K562 (cell line): ENCODE measurements around the gene SLC2A10. TPM values are rescaled to one million over a fixed set of nuclear protein-coding genes. Genes with fewer than 3 reads are reported as not detected.

Experiments used
- ATF3 ChIP-seq, 2 experiments: fragments of 450-650 bp in 1 of 2; sonication (generic) in 1 of 2; formaldehyde crosslinking in 1 of 2; IDR thresholded peaks in 1 of 2; conservative IDR thresholded peaks in 1 of 2; 2 replicates each; pipeline versions ENCODE4 v1.6.1 to v1.8.1; 2016 to 2023; ENCODE audit warnings: mild to moderate bottlenecking in 2 of 2, moderate library complexity in 2 of 2, inconsistent platforms in 1 of 2, missing genetic modification reagents in 1 of 2
- CHD7 ChIP-seq: fragments of 200-600 bp; sonication (generic); IDR thresholded peaks from one replicate; pipeline ENCODE4 v1.6.1; 2012; ENCODE audit warnings: mild to moderate bottlenecking, low read depth, low read length, inconsistent platforms
- HDGF ChIP-seq: fragments of 450-650 bp; IDR thresholded peaks from 2 replicates; pipeline ENCODE4 v1.6.1; 2016
- MTA3 ChIP-seq: fragments of 450-650 bp; formaldehyde crosslinking; IDR thresholded peaks from 2 replicates; pipeline ENCODE4 v1.6.1; 2017; ENCODE audit warnings: mild to moderate bottlenecking, borderline replicate concordance
- NCOA2 ChIP-seq, 2 experiments: fragments of 450-650 bp; IDR thresholded peaks; 2 replicates each; pipeline ENCODE4 v1.6.1; 2018; ENCODE audit warnings: mild to moderate bottlenecking in 2 of 2, moderate library complexity in 1 of 2; ENCODE audit not compliant: partially characterized antibody in 2 of 2
- NR4A1 ChIP-seq, 2 experiments: fragments of 250-450 bp in 1 of 2; fragments of 450-650 bp in 1 of 2; sonication (Bioruptor Pico) in 1 of 2; IDR thresholded peaks; 2 replicates each; pipeline versions ENCODE4 v1.4.0 to v1.6.1; 2016 to 2020; ENCODE audit warnings: mild to moderate bottlenecking in 2 of 2, missing compliant biosample characterization in 1 of 2, missing genetic modification characterization in 1 of 2, moderate library complexity in 1 of 2
- POU5F1 ChIP-seq: fragments of 150-350 bp; IDR thresholded peaks from 2 replicates; pipeline ENCODE4 v1.6.1; 2014; ENCODE audit warnings: borderline replicate concordance, low read length, low read depth, mild to moderate bottlenecking; ENCODE audit not compliant: partially characterized antibody
- PRPF4 ChIP-seq: fragments of 200-400 bp; formaldehyde crosslinking; IDR thresholded peaks from one replicate; pipeline ENCODE4 v1.6.1; 2017; ENCODE audit warnings: low read length, low read depth, mild to moderate bottlenecking; ENCODE audit not compliant: insufficient read depth, poor library complexity, severe bottlenecking
- TCF3 ChIP-seq: sonication (generic); formaldehyde crosslinking; IDR thresholded peaks from 2 replicates; pipeline ENCODE4 v1.4.0; 2020; ENCODE audit warnings: mild to moderate bottlenecking, missing genetic modification reagents
- polyA plus RNA-seq, 8 experiments: library from polyadenylated mRNA; depleted of rRNA in 4 of 8; stranded (reverse) in 5 of 8; unstranded in 3 of 8; fragments of >200 nt; fragmentation: Nextera tagmentation in 2 of 8; fragmentation: Illumina TruSeq in 1 of 8; extraction: Ambion mirVana in 2 of 8; extraction: Trizol in 1 of 8; gene quantifications; 2 replicates each; pipeline versions ENCODE4 v1.2.1 to v1.2.3, GENCODE V29; 2011 to 2014; ENCODE audit warnings: inconsistent platforms in 1 of 8, missing spikeins in 1 of 8
- total RNA-seq, 7 experiments: library from RNA; depleted of rRNA in 6 of 7; stranded (reverse); fragments of >200 nt in 6 of 7; fragmentation: Illumina TruSeq in 2 of 7; extraction: Trizol in 2 of 7; gene quantifications; 2 replicates each; pipeline versions ENCODE4 v1.2.1 to v1.2.3, GENCODE V29; 2011 to 2021; ENCODE audit warnings: low replicate concordance in 1 of 7
- TF ChIP-seq, protein P1 (sequence below), 2 experiments: IDR thresholded peaks in 1 of 2; conservative IDR thresholded peaks in 1 of 2; 2 replicates each; pipeline ENCODE4 v1.6.1; 2016; ENCODE audit warnings: low read depth in 2 of 2, mild to moderate bottlenecking in 1 of 2, missing compliant biosample characterization in 1 of 2, missing genetic modification characterization in 1 of 2, moderate library complexity in 1 of 2

The SLC2A10 gene
- total and polyA plus RNA-seq, 9 of the 15 experiments (the other 6 are each of a cell fraction or from before 2014, with no cell fraction given) = 0.01 to 1.8 (median 0.10) TPM

- TF ChIP-seq TCF3 (CRISPR knock-in tag) (no peak), ATF3 (IDR thresholded peaks at IDR 0.05) (0 out of 2 replicates have a peak, but pooled peaks have one; percentile 11), ATF3 (CRISPR knock-in tag; conservative IDR thresholded peaks at IDR 0.05) (no peak), HDGF (no peak), POU5F1 (no peak), NR4A1 (CRISPR knock-in tag; IDR thresholded peaks at IDR 0.05) (no peak), NR4A1 (tag; IDR thresholded peaks at IDR 0.05) (no peak), CHD7 (no peak), NCOA2 (IDR thresholded peaks at IDR 0.05; ENCODE audit: partially characterized antibody in 2 of 2) (no peak), MTA3 (no peak), PRPF4 (no peak)
- TF ChIP-seq, protein P1, sequence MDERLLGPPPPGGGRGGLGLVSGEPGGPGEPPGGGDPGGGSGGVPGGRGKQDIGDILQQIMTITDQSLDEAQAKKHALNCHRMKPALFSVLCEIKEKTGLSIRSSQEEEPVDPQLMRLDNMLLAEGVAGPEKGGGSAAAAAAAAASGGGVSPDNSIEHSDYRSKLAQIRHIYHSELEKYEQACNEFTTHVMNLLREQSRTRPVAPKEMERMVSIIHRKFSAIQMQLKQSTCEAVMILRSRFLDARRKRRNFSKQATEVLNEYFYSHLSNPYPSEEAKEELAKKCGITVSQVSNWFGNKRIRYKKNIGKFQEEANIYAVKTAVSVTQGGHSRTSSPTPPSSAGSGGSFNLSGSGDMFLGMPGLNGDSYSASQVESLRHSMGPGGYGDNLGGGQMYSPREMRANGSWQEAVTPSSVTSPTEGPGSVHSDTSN (CRISPR knock-in tag; IDR thresholded peaks at IDR 0.05; ENCODE audit: low read depth) = no peak
- TF ChIP-seq, protein P1 (tag; conservative IDR thresholded peaks at IDR 0.05; ENCODE audit: low read depth) = peak; percentile 63
These were observed 26.0 kb downstream of the SLC2A10 start (continued) for GRCh38 chr20:46735436-46735835.
